Uterus (tissue), 2 donors: ENCODE measurements around the gene TP53I11.
A peak's percentile ranks its signal among the peaks of the same experiment; 100 is the strongest.

Source experiments
- POLR2A ChIP-seq, 2 donors: fragments of 450-650 bp; IDR thresholded peaks; one replicate each; pipeline ENCODE4 v1.6.1; 2016; ENCODE audit warnings: antibody characterized with exemption in 2 of 2, mild to moderate bottlenecking in 1 of 2, moderate library complexity in 1 of 2
- TF ChIP-seq, protein P1 (sequence below), 4 experiments: fragments of 200-600 bp in 2 of 4; fragments of 450-650 bp in 2 of 4; sonication (generic) in 2 of 4; IDR thresholded peaks; one replicate each; pipeline ENCODE4 v1.5.1; 2016 to 2019; ENCODE audit warnings: antibody characterized with exemption in 4 of 4, mild to moderate bottlenecking in 2 of 4, moderate library complexity in 1 of 4

DNA sequence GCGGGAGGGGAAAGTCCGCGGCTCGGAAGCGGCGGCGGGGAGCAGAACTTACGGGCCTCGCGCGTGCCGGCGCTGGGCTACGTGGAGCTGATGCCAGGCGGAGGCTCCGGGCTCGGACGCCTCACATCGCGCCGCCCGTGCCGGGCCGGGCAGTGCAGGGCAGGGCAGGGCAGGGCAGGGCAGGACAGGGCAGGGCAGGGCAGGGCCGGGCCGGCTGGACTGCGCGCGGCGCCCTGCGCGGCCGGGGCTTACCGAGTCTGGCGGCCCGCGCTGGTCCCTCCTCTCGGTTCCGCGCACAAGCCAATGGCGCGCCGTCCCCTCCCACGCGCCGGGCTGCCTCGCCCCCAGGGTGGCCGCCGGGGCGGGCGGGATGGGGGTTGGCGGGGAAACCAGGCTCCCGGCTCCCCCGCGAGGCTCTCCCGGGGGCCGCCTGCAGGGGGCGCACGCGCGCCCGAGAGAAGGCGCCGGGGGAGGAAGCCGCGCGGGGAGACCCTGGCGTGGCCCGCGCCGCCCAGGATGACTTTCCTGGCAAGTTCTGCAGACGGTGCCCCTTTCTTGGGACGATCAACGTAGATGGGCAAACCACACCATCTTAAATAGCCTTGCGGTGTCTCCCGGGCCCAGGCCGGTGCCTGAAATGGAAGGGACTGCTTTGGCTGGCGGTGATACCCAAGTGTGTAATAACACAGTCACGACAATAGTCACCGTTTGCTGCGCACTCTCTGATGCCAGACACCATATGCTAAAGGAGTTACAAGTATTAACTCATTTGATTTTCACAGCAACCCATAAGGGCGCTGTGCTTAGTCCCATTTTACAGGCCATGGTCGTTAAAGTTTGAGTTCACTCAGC lies at the start of gene TP53I11:
- TF ChIP-seq, protein P1, sequence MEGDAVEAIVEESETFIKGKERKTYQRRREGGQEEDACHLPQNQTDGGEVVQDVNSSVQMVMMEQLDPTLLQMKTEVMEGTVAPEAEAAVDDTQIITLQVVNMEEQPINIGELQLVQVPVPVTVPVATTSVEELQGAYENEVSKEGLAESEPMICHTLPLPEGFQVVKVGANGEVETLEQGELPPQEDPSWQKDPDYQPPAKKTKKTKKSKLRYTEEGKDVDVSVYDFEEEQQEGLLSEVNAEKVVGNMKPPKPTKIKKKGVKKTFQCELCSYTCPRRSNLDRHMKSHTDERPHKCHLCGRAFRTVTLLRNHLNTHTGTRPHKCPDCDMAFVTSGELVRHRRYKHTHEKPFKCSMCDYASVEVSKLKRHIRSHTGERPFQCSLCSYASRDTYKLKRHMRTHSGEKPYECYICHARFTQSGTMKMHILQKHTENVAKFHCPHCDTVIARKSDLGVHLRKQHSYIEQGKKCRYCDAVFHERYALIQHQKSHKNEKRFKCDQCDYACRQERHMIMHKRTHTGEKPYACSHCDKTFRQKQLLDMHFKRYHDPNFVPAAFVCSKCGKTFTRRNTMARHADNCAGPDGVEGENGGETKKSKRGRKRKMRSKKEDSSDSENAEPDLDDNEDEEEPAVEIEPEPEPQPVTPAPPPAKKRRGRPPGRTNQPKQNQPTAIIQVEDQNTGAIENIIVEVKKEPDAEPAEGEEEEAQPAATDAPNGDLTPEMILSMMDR (IDR thresholded peaks at IDR 0.05): peak; percentile 27 to 69 (median 48)
- peak; percentile 67 to 86 for TF ChIP-seq POLR2A (IDR thresholded peaks at IDR 0.05)
